SH-SY5Y (cell line): ENCODE data around the gene RBKS.

Experiments used
- GATA2 ChIP-seq: IDR thresholded peaks from 2 replicates; pipeline ENCODE4 v1.6.1; 2011; ENCODE audit warnings: mild to moderate bottlenecking, low read depth, low read length
- GATA3 ChIP-seq: IDR thresholded peaks from 2 replicates; pipeline ENCODE4 v1.6.1; 2011; ENCODE audit warnings: low read depth, mild to moderate bottlenecking, low read length, moderate library complexity

DNA sequence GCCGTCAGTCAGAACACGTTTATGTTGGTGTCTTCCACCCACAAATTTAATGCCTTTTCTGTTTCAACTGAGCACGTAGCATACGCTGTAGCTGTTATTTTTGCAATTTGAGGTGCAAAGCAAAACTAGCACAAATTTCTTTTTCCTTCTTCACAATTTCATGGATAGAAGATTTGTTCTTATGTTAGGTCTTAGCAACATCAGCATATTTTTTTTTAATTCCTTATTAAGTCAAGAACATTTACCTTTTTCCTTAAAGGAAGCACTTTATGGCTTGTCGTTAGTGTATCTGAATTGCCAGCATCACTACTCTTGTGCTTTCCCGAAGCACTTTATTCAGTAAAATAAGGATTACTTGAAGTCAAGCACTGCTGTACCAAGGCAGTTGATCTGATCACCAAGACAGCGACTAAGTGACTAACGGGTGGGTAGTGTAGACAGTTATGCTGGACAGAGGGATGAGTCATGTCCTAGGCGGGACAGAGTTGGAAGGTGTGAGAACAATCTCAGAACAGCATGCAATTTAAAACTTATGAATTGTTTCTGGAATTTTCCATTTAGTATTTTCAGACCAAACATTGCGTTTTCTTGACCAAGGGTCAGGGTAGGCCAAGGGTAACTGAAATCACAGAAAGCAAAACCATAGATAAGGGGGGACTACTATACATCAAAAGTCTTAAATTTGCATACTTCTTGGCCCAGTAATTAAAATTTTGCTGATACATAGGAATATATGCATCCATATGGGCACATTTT lies 13.6 kb upstream of the RBKS start:
- TF ChIP-seq GATA3 (no peak), GATA2 (no peak)
